Mesodermal cell (in vitro differentiated cells): ENCODE data around the gene TGFBR2.

Source experiments
- H3K27ac ChIP-seq: 2 replicates; pipeline ENCODE4 v1.7.0; 2013; ENCODE audit warnings: mild to moderate bottlenecking, low read depth, low read length, moderate library complexity; ENCODE audit not compliant: severe bottlenecking
- H3K36me3 ChIP-seq: 2 replicates; pipeline ENCODE4 v1.7.1; 2013; ENCODE audit warnings: mild to moderate bottlenecking, low read length, moderate library complexity; ENCODE audit not compliant: control insufficient read depth, insufficient read depth
- H3K4me1 ChIP-seq: one replicate; pipeline ENCODE4 v1.7.1; 2013; ENCODE audit warnings: mild to moderate bottlenecking, low read length; ENCODE audit not compliant: insufficient read depth, control insufficient read depth, poor library complexity, severe bottlenecking
- H3K4me3 ChIP-seq: 2 replicates; pipeline ENCODE4 v1.7.0; 2013; ENCODE audit warnings: low read length, control low read depth, mild to moderate bottlenecking; ENCODE audit not compliant: insufficient read depth, poor library complexity, severe bottlenecking; ENCODE audit errors: extremely low read depth
- H3K9me3 ChIP-seq: 2 replicates; pipeline ENCODE4 v1.7.1; 2013; ENCODE audit warnings: mild to moderate bottlenecking, low read length, moderate library complexity; ENCODE audit not compliant: control insufficient read depth
- WGBS, 2 experiments: methylation state at CpG; one replicate each; pipeline ENCODE4 v1.1.5; 2013; ENCODE audit warnings: missing lambda C conversion rate in 2 of 2; ENCODE audit not compliant: insufficient coverage in 2 of 2; 5-methylcytosine and 5-hydroxymethylcytosine counted together

Gene TGFBR2

DNA sequence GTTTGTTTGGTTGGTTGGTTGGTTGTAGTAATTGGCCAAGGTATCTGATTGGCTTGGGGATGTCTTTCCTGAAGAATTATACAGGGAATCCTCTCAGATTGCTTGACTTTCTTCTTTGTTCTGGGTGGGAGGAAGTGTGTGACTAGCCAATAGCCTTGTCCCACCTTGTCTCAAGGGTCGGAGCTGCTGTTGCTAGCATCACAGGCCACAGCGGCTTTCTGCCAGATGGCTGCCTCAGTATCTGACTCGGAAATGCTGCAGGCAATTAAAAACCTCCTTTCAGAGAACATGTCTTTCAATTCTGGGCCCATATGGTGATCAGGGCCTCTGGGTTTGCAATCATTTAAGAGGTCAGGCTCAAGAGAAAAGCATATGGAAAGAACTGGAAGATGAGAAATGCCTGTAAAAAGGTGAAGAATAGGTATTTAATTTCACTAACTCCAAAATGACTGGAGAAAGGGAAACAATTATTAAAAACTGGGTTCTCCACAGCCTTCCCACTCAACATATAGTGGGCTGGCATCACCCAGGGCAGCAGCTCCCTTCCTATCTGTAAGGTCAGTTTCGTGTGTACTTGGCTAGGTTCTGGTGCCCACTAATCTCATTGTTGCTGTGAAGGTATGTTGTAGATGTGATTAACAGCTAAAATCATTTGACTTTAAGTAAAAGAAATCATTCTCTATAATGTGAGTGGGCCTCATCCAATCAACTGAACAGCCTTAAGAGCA, 32.4 kb downstream of the TGFBR2 start:
- Histone ChIP-seq H3K27ac (no peak overlapping the region), H3K36me3 (peaks cover 24% of the 10 kb centered on the region), H3K9me3 (no peaks in the 10 kb centered on the region), H3K4me3 (no peak overlapping the region), H3K4me1 (peaks cover 9% of the 10 kb centered on the region)
- WGBS, 2 experiments, result 83 to 92% methylated on average over 2 to 3 of the region's 4 CpGs

DNA sequence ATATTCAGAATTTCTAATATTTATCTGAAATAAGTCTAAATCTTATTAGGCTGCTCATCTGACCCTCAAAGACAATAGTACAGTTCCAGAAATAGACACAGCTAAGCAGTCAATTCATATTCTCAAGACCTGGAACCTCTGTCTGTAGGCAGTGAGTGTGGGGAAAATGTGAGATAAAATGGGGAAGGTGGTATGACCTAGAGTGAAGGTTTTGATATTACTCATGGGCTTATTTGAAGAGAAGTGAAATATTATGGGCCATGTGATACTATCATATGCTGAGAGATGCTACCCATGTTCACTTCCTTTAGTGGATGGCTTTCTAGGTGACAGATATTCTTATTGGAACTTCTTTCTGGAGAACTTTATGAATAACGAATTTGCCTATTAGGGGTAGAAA, 33.5 kb downstream of the TGFBR2 start:
- Histone ChIP-seq H3K36me3 (peaks cover 33% of the 10 kb centered on the region), H3K4me1 (peaks cover 3% of the 10 kb centered on the region), H3K9me3 (no peaks in the 10 kb centered on the region), H3K4me3 (no peak overlapping the region), H3K27ac (no peak overlapping the region)
- WGBS, 2 experiments, result 100% methylated on average over 1 of the region's 1 CpG; no CpG with 5 or more reads in 1 of the 2 experiments

DNA sequence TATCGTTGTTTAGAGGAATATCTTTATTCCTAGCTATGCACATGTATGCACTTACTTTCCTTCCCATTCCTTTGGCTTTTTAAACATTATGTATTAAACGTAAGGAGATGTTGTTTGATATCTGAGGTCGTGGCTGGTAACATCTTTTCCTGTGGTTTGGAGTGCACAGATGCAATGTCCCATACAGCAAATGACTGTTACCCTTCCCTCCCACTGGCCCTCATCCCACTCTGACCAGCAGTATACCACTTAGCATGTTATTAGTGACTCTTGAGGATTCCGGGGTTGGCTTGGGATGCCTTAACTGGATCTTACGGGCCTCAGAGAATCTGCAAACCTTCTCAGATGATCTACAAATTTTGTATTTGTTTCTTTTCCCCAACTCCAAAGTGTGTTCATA, 34.5 kb downstream of the TGFBR2 start:
- H3K36me3 ChIP-seq, result peaks cover 35% of the 10 kb centered on the region
- H3K9me3 ChIP-seq, result no peaks in the 10 kb centered on the region
- H3K4me3 ChIP-seq, result no peak overlapping the region
- H3K4me1 ChIP-seq, result no peaks in the 10 kb centered on the region
- WGBS, 2 experiments, result 93 to 100% methylated on average over 2 to 3 of the region's 5 CpGs
- no peak overlapping the region for H3K27ac ChIP-seq

DNA sequence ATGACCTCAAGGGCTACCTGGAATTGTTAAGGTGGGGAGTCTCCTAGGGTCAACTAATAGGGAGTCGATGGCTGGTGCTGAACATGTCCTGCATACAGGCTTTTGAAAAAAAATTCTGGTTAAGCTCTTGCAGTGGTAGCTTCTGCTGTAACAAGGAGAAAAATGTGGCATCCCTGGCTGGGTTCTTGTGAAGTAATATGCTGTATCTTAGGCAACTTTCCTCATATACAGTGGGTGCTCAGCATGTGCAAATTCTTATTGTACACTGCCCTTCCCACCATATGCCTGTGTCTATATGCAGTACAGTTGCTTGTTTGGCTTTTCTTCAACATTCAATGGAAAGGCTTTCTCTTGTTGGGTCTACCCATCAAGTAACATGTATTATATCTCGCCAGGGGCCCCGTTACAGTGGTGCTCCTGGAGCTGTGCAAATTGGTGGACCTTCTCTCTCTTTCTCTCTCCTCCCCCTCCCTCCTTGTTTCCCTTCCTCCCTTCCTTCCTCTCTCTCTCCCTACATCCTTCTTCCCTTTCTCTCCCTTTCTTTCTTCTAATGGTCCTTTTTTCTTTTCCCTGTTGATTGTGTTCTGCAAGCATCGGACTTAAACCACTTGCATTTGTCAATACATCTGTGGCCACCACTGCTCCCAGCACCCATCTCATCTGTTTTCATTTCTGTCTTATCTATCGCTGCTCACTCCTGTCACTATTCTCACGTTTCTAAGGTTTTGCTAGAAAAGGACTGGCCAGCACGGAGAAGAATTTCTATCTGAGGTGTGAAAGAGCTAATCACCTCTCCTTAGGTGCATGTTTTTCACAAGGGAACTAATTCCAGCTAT, 35.2 kb downstream of the TGFBR2 start:
- H3K36me3 ChIP-seq, result peaks cover 39% of the 10 kb centered on the region
- H3K4me1 ChIP-seq, result no peaks in the 10 kb centered on the region
- no peak overlapping the region for H3K27ac ChIP-seq
- H3K9me3 ChIP-seq, result no peaks in the 10 kb centered on the region
- H3K4me3 ChIP-seq, result no peak overlapping the region
- WGBS, 2 experiments, result 87 to 90% methylated on average over 5 to 6 of the region's 7 CpGs

DNA sequence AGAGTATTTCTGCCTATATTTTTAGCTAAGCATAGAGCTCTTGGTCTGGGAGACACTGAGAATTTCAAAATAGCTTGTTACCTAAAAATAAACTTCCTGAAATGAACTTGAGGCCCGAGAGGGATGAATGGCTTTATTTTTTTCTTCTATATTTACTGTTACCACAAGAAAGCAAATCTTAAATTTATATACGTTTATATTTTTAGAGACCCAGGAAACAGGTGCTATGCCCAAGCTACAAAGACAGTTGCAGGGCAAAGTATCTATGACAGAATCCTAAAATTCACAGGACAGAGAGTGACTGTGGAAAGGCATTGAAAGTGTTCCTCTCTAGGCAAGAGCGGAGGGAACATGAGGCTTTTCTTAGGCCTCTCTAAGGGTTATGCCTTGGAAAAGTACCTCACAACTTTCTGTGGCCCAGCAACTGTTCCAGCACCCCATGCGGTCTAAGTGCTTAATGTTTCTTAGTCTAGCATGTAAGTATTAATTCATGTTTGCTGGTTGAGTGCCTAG, 36.5 kb downstream of the TGFBR2 start:
- WGBS, 2 experiments, result 50 to 57% methylated on average over 1 of the region's 4 CpGs
- Histone ChIP-seq H3K9me3 (no peaks in the 10 kb centered on the region), H3K4me3 (no peak overlapping the region), H3K27ac (no peak overlapping the region), H3K36me3 (peaks cover 46% of the 10 kb centered on the region), H3K4me1 (no peaks in the 10 kb centered on the region)

DNA sequence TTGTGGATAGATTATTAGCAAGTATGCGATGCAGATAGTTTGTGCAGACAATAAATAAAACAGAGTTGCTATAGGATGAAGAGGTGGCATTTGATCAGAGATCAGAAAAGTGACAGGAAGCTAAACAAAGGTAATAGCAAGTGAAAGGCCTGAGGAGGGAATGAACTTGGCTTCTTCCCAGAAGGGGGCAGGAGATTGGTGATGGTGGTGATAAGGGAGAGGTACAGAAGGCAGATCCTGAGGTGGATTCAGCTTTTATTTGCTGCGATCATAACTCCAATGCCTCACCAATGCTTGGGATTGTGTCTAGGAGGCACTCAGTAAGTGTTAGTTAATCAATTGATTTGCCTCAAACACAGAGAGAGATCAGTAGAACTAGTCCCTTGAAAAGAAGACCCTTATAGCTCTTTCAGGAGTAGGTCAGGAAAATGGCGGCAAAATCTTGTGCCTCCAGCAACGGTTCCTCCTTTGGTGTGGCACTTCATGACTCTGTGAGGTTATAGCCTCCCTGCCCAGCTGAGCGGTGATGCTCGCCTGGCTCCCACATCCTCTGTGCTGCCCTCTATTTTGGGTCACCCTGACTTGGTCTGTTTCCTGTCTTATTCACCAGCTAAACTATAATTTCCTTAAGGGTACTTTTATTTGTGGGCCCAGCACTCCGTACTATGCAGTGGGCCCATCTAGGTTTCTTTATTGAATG, 37.5 kb downstream of the TGFBR2 start:
- WGBS, 2 experiments, result 94 to 97% methylated on average over 6 of the region's 7 CpGs
- no peak overlapping the region for H3K27ac ChIP-seq

DNA sequence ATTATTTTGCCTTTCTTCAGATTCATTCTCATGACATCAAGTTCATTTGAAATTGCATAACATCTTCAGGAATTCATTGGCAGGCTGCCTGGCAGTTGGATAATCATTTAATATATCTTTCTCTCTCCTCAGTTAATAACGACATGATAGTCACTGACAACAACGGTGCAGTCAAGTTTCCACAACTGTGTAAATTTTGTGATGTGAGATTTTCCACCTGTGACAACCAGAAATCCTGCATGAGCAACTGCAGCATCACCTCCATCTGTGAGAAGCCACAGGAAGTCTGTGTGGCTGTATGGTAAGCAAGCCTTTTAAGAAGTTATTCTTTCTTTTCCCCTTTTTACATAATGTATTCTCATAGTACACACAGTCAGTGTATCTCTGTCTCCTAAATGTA, 38.2 kb downstream of the TGFBR2 start:
- peaks cover 7% of the 10 kb centered on the region for H3K4me1 ChIP-seq
- no peak overlapping the region for H3K27ac ChIP-seq
- WGBS, 2 experiments, result 83% methylated on average over 1 of the region's 2 CpGs; no CpG with 5 or more reads in 1 of the 2 experiments
- H3K9me3 ChIP-seq, result no peaks in the 10 kb centered on the region
- peaks cover 60% of the 10 kb centered on the region for H3K36me3 ChIP-seq
- no peak overlapping the region for H3K4me3 ChIP-seq

More for the DNA sequence above, 37.5 kb downstream of the TGFBR2 start:
- Histone ChIP-seq H3K4me1 (peaks cover 4% of the 10 kb centered on the region), H3K4me3 (no peak overlapping the region), H3K9me3 (no peaks in the 10 kb centered on the region), H3K36me3 (peaks cover 56% of the 10 kb centered on the region)

DNA sequence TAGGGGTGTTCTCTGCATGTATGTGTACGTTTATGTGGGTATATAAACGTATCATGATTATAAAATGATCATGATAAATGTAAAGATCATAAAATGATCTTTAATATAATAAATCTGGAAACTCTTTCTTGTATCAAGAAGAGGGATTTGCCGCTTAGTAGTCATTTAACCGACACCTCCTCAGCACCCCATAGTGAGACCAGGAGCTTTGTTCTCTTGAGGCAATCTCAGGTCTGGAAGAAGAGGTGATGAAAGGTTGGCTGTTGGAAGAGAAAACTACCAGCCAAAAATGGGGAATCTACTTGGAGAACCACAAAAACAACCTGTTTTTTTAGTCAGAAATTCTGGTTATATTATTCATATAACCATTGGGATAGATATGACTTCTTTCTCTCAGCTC, 38.7 kb downstream of the TGFBR2 start:
- H3K4me1 ChIP-seq, result peaks cover 7% of the 10 kb centered on the region
- WGBS, 2 experiments, result no CpG with 5 or more reads among the region's 4 CpGs
- H3K27ac ChIP-seq, result no peak overlapping the region
- H3K9me3 ChIP-seq, result no peaks in the 10 kb centered on the region
- H3K4me3 ChIP-seq, result no peak overlapping the region
- H3K36me3 ChIP-seq, result peaks cover 64% of the 10 kb centered on the region

DNA sequence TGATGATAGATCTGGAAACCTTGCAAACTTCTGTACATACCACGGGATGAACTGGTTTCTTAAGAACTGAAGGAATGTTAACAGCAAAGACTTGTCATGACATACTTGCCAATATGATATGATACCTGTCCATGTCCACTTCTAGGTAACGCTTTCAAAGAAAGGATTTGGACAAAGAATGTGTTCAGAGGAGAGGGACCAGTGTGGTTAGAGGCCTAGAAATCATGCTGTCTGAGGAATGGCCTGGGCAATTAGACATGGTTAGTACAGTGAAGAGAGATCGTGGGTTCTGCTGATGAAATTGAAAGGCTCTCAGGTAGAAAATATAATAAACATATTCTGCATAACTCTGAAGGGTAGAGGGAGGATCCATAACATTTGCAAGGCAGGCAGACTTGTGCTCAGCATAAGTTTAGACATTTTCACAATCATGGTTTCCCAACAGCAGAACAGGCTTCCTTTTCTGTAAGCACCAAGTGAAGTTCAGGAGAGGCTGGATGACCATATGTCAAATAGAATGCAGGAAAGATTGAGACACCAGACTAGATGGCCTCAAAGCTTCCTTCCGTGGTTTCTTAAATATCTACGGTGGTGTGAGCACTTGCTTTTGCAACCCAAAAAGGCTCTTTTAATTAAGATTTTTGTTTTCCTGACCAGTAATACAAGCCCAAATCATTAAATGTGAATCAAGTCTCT, 39.9 kb downstream of the TGFBR2 start:
- H3K36me3 ChIP-seq, result peaks cover 77% of the 10 kb centered on the region
- H3K4me1 ChIP-seq, result peaks cover 7% of the 10 kb centered on the region
- no peak overlapping the region for H3K27ac ChIP-seq
- no peaks in the 10 kb centered on the region for H3K9me3 ChIP-seq
- H3K4me3 ChIP-seq, result no peak overlapping the region
- 89 to 92% methylated on average over 3 to 4 of the region's 5 CpGs for WGBS, 2 experiments
